SK-N-SH (cell line): ENCODE data around the gene UBE3C. TPM values are rescaled to one million over a fixed set of nuclear protein-coding genes. Genes with fewer than 3 reads are reported as not detected.

ENCODE experiments used
- CTCF ChIA-PET: fragments of 300-600, 350-600 bp; formaldehyde crosslinking; extraction: SDS; loops from one replicate; lab custom pipeline; 2021; lab: Yijun Ruan, JAX
- POLR2A ChIA-PET: fragments of 350-600 bp; sonication (Branson Sonifier 250); formaldehyde crosslinking; extraction: SDS; loops from one replicate; lab custom pipeline; 2020; ENCODE audit warnings: antibody characterized with exemption, inconsistent platforms; lab: Yijun Ruan, JAX
- DNase-seq: peaks from one replicate; pipeline ENCODE4 v3.0.0; 2012
- H2AFZ ChIP-seq: fragments of 200-600 bp; sonication (generic); 2 replicates; pipeline ENCODE4 v1.8.1; 2016; ENCODE audit warnings: antibody characterized with exemption, mild to moderate bottlenecking, low read depth
- H3F3A ChIP-seq: fragments of 200-600 bp; sonication (generic); replicated peaks from 2 replicates; pipeline ENCODE3; 2016; ENCODE audit warnings: antibody characterized with exemption, mild to moderate bottlenecking; ENCODE audit not compliant: insufficient read depth
- H3K27ac ChIP-seq, 2 experiments: fragments of 200-500 bp in 1 of 2; fragments of 200-600 bp in 1 of 2; sonication (Bioruptor generic) in 1 of 2; sonication (generic), shearing (Covaris generic) in 1 of 2; 2 replicates each; pipeline versions ENCODE4 v1.5.1 to v1.6.1; 2014 to 2016; ENCODE audit warnings: low read depth in 2 of 2, inconsistent platforms in 1 of 2, low read length in 1 of 2, mild to moderate bottlenecking in 1 of 2, mixed read lengths in 1 of 2
- H3K27me3 ChIP-seq: fragments of 200-600 bp; sonication (generic), shearing (Covaris generic); 2 replicates; pipeline ENCODE4 v1.6.1; 2016; ENCODE audit warnings: mixed run types; ENCODE audit not compliant: insufficient read depth
- H3K36me3 ChIP-seq, 2 experiments: fragments of 200-500 bp in 1 of 2; fragments of 200-600 bp in 1 of 2; sonication (Bioruptor generic) in 1 of 2; sonication (generic) in 1 of 2; replicated peaks in 1 of 2; 2 replicates each; pipeline versions ENCODE3 to v1.5.1; 2014 to 2016; ENCODE audit warnings: low read length in 1 of 2, mild to moderate bottlenecking in 1 of 2; ENCODE audit not compliant: insufficient read depth in 2 of 2, control insufficient read depth in 1 of 2
- H3K4me1 ChIP-seq, 2 experiments: fragments of 200-500 bp in 1 of 2; fragments of 200-600 bp in 1 of 2; sonication (Bioruptor generic) in 1 of 2; sonication (generic), shearing (Covaris generic) in 1 of 2; 2 replicates each; pipeline versions ENCODE4 v1.5.1 to v1.6.1; 2014 to 2016; ENCODE audit warnings: low read depth in 1 of 2, low read length in 1 of 2, mixed run types in 1 of 2; ENCODE audit not compliant: insufficient read depth in 2 of 2, control insufficient read depth in 1 of 2
- H3K4me2 ChIP-seq: fragments of 200-600 bp; sonication (generic), shearing (Covaris generic); 2 replicates; pipeline ENCODE4 v1.6.1; 2017; ENCODE audit warnings: mixed run types
- H3K4me3 ChIP-seq, 2 experiments: fragments of 200-500 bp in 1 of 2; fragments of 200-600 bp in 1 of 2; sonication (Bioruptor generic) in 1 of 2; sonication (generic), shearing (Covaris generic) in 1 of 2; 2 replicates each; pipeline versions ENCODE4 v1.5.1 to v1.8.1; 2014 to 2016; ENCODE audit warnings: low read depth in 2 of 2, inconsistent platforms in 1 of 2, low read length in 1 of 2, mild to moderate bottlenecking in 1 of 2, mixed read lengths in 1 of 2, moderate library complexity in 1 of 2
- H3K79me2 ChIP-seq: fragments of 200-600 bp; sonication (generic); 2 replicates; pipeline ENCODE4 v1.8.1; 2017; ENCODE audit warnings: mild to moderate bottlenecking; ENCODE audit not compliant: insufficient read depth
- H3K9ac ChIP-seq: fragments of 200-600 bp; sonication (generic); 2 replicates; pipeline ENCODE4 v1.6.1; 2017; ENCODE audit warnings: mixed run types
- H3K9me2 ChIP-seq: fragments of 200-600 bp; sonication (generic); 2 replicates; pipeline ENCODE4 v1.6.1; 2017; ENCODE audit warnings: mixed run types
- H3K9me3 ChIP-seq: fragments of 200-600 bp; sonication (generic); 2 replicates; pipeline ENCODE4 v1.6.1; 2017; ENCODE audit warnings: mixed run types, mild to moderate bottlenecking, moderate library complexity
- H4K20me1 ChIP-seq: fragments of 200-600 bp; sonication (generic); 2 replicates; pipeline ENCODE4 v1.6.1; 2017; ENCODE audit warnings: mild to moderate bottlenecking, mixed run types; ENCODE audit not compliant: insufficient read depth
- ELF1 ChIP-seq: IDR thresholded peaks from 2 replicates; pipeline ENCODE4 v1.4.0; 2012
- EP300 ChIP-seq, 2 experiments: IDR thresholded peaks; 2 replicates each; pipeline versions ENCODE4 v1.4.0 to v1.6.1; 2012; ENCODE audit warnings: borderline replicate concordance in 1 of 2, low read depth in 1 of 2, low read length in 1 of 2
- FOSL2 ChIP-seq: IDR thresholded peaks from 2 replicates; pipeline ENCODE4 v1.4.0; 2012; ENCODE audit warnings: low read depth, mild to moderate bottlenecking, moderate library complexity, borderline replicate concordance
- FOXJ3 ChIP-seq: sonication (generic); formaldehyde crosslinking; IDR thresholded peaks from 2 replicates; pipeline ENCODE4 v1.5.1; 2020; ENCODE audit warnings: mild to moderate bottlenecking, missing genetic modification reagents
- FOXM1 ChIP-seq: IDR thresholded peaks from 2 replicates; pipeline ENCODE4 v1.4.0; 2012; ENCODE audit warnings: low read depth, mild to moderate bottlenecking
- GATA2 ChIP-seq: sonication (generic); formaldehyde crosslinking; IDR thresholded peaks from 2 replicates; pipeline ENCODE4 v1.5.0; 2020; ENCODE audit warnings: mild to moderate bottlenecking, missing genetic modification reagents
- JUND ChIP-seq: IDR thresholded peaks from 2 replicates; pipeline ENCODE4 v1.4.0; 2012
- MEF2A ChIP-seq: IDR thresholded peaks from 2 replicates; pipeline ENCODE4 v1.4.0; 2012; ENCODE audit warnings: low read depth, borderline replicate concordance
- MXI1 ChIP-seq: IDR thresholded peaks from 2 replicates; pipeline ENCODE4 v1.6.1; 2012; ENCODE audit warnings: mild to moderate bottlenecking, low read depth, low read length, improper control_type of control experiment
- NFIC ChIP-seq: IDR thresholded peaks from 2 replicates; pipeline ENCODE4 v1.4.0; 2012; ENCODE audit warnings: borderline replicate concordance
- SIN3A ChIP-seq: IDR thresholded peaks from 2 replicates; pipeline ENCODE4 v1.6.1; 2012; ENCODE audit warnings: low read depth, mild to moderate bottlenecking, low read length, moderate library complexity, borderline replicate concordance
- SMC3 ChIP-seq: IDR thresholded peaks from 2 replicates; pipeline ENCODE4 v1.6.1; 2012; ENCODE audit warnings: low read depth, low read length, improper control_type of control experiment
- TCF12 ChIP-seq: IDR thresholded peaks from 2 replicates; pipeline ENCODE4 v1.4.0; 2012
- WGBS: methylation state at CpG from one replicate; pipeline ENCODE4 v1.1.6; 2017; ENCODE audit warnings: low lambda C conversion rate; 5-methylcytosine and 5-hydroxymethylcytosine counted together
- polyA plus RNA-seq, 3 experiments: library from polyadenylated mRNA; depleted of rRNA; stranded (reverse); fragments of >200 nt; gene quantifications; 2 replicates each; pipeline ENCODE4 v1.2.3, GENCODE V29; 2012
- TF ChIP-seq, protein P1 (sequence below): fragments of 150-350 bp; IDR thresholded peaks from 2 replicates; pipeline ENCODE4 v1.6.1; 2017; ENCODE audit warnings: antibody characterized with exemption, low read length, low read depth, borderline replicate concordance
- TF ChIP-seq, protein P2 (sequence below): fragments of 150-350 bp; IDR thresholded peaks from 2 replicates; pipeline ENCODE4 v1.6.1; 2016; ENCODE audit warnings: mild to moderate bottlenecking, low read depth, low read length
- TF ChIP-seq, protein P3 (sequence below): fragments of 200-600 bp; sonication (generic); IDR thresholded peaks from 2 replicates; pipeline ENCODE4 v1.6.1; 2017; ENCODE audit warnings: antibody characterized with exemption, mild to moderate bottlenecking, moderate library complexity
- TF ChIP-seq, protein P4 (sequence below): IDR thresholded peaks from 2 replicates; pipeline ENCODE4 v1.4.0; 2012; ENCODE audit warnings: low read depth, borderline replicate concordance
- TF ChIP-seq, protein P5 (sequence below): IDR thresholded peaks from 2 replicates; pipeline ENCODE4 v1.6.1; 2012; ENCODE audit warnings: mild to moderate bottlenecking, low read depth, low read length, moderate library complexity

The UBE3C gene
- polyA plus RNA-seq, 1 of the 3 experiments (the other 2 are of a cell fraction): 48.4 TPM

DNA sequence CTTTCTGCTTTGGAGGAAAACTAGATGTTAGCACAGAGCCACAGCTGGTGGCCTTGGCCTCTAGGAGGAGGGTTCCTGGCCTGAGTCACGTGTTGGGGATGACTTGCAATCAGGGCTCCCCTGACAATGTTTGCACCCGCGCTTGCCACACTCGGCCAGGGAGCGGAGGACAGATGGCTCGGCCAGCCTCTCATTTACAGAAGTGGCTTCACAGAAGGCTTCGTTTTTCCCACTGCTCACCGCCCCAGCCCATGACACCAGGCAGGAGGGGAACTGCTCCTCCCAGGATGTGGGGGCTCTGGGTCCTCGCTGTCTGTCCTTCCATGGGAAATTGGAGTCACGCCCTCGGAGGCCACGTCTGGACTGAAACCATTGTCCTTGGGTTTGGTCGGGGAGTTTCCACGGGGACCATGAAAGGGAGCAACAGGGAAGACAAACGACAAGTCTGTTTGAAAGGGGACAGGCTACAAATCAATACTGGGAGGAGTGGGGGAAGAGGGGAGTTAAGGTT, 49.6 kb upstream of the UBE3C start:
- H2AFZ ChIP-seq: no peak overlapping the region
- no peaks in the 10 kb centered on the region for H3K4me1 ChIP-seq
- ChIA-PET POLR2A (no interaction called here), CTCF (no interaction called here)
- H3F3A ChIP-seq: no peaks in the 10 kb centered on the region
- H3K27me3 ChIP-seq: peaks cover 53% of the 10 kb centered on the region
- H4K20me1 ChIP-seq: no peaks in the 10 kb centered on the region
- no peaks in the 10 kb centered on the region for H3K36me3 ChIP-seq
- H3K9ac ChIP-seq: no peak overlapping the region
- H3K9me2 ChIP-seq: no peaks in the 10 kb centered on the region
- H3K4me2 ChIP-seq: no peak overlapping the region
- 31% methylated on average over 15 of the region's 15 CpGs for WGBS
- H3K79me2 ChIP-seq: no peaks in the 10 kb centered on the region
- no peak for DNase-seq
- no peaks in the 10 kb centered on the region for H3K9me3 ChIP-seq
- H3K4me3 ChIP-seq: no peak overlapping the region
- TF ChIP-seq FOXJ3: no peak
- TF ChIP-seq FOXM1: no peak
- TF ChIP-seq JUND: no peak
- no peak for TF ChIP-seq SIN3A
- no peak for TF ChIP-seq NFIC
- no peak for TF ChIP-seq EP300 (IDR thresholded peaks at IDR 0.05; ENCODE audit: borderline replicate concordance in 1 of 2, low read depth in 1 of 2, low read length in 1 of 2)
- TF ChIP-seq FOSL2: no peak
- no peak for TF ChIP-seq MXI1
- TF ChIP-seq, protein P1, sequence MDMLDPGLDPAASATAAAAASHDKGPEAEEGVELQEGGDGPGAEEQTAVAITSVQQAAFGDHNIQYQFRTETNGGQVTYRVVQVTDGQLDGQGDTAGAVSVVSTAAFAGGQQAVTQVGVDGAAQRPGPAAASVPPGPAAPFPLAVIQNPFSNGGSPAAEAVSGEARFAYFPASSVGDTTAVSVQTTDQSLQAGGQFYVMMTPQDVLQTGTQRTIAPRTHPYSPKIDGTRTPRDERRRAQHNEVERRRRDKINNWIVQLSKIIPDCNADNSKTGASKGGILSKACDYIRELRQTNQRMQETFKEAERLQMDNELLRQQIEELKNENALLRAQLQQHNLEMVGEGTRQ: no peak
- TF ChIP-seq GATA2: no peak
- no peak for TF ChIP-seq TCF12
- no peak for TF ChIP-seq MEF2A
- TF ChIP-seq, protein P2, sequence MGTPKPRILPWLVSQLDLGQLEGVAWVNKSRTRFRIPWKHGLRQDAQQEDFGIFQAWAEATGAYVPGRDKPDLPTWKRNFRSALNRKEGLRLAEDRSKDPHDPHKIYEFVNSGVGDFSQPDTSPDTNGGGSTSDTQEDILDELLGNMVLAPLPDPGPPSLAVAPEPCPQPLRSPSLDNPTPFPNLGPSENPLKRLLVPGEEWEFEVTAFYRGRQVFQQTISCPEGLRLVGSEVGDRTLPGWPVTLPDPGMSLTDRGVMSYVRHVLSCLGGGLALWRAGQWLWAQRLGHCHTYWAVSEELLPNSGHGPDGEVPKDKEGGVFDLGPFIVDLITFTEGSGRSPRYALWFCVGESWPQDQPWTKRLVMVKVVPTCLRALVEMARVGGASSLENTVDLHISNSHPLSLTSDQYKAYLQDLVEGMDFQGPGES: no peak
- TF ChIP-seq, protein P3, sequence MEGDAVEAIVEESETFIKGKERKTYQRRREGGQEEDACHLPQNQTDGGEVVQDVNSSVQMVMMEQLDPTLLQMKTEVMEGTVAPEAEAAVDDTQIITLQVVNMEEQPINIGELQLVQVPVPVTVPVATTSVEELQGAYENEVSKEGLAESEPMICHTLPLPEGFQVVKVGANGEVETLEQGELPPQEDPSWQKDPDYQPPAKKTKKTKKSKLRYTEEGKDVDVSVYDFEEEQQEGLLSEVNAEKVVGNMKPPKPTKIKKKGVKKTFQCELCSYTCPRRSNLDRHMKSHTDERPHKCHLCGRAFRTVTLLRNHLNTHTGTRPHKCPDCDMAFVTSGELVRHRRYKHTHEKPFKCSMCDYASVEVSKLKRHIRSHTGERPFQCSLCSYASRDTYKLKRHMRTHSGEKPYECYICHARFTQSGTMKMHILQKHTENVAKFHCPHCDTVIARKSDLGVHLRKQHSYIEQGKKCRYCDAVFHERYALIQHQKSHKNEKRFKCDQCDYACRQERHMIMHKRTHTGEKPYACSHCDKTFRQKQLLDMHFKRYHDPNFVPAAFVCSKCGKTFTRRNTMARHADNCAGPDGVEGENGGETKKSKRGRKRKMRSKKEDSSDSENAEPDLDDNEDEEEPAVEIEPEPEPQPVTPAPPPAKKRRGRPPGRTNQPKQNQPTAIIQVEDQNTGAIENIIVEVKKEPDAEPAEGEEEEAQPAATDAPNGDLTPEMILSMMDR: no peak
- TF ChIP-seq, protein P4, sequence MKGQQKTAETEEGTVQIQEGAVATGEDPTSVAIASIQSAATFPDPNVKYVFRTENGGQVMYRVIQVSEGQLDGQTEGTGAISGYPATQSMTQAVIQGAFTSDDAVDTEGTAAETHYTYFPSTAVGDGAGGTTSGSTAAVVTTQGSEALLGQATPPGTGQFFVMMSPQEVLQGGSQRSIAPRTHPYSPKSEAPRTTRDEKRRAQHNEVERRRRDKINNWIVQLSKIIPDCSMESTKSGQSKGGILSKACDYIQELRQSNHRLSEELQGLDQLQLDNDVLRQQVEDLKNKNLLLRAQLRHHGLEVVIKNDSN: no peak
- TF ChIP-seq, protein P5, sequence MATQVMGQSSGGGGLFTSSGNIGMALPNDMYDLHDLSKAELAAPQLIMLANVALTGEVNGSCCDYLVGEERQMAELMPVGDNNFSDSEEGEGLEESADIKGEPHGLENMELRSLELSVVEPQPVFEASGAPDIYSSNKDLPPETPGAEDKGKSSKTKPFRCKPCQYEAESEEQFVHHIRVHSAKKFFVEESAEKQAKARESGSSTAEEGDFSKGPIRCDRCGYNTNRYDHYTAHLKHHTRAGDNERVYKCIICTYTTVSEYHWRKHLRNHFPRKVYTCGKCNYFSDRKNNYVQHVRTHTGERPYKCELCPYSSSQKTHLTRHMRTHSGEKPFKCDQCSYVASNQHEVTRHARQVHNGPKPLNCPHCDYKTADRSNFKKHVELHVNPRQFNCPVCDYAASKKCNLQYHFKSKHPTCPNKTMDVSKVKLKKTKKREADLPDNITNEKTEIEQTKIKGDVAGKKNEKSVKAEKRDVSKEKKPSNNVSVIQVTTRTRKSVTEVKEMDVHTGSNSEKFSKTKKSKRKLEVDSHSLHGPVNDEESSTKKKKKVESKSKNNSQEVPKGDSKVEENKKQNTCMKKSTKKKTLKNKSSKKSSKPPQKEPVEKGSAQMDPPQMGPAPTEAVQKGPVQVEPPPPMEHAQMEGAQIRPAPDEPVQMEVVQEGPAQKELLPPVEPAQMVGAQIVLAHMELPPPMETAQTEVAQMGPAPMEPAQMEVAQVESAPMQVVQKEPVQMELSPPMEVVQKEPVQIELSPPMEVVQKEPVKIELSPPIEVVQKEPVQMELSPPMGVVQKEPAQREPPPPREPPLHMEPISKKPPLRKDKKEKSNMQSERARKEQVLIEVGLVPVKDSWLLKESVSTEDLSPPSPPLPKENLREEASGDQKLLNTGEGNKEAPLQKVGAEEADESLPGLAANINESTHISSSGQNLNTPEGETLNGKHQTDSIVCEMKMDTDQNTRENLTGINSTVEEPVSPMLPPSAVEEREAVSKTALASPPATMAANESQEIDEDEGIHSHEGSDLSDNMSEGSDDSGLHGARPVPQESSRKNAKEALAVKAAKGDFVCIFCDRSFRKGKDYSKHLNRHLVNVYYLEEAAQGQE: no peak
- no peak for TF ChIP-seq SMC3
- no peak for TF ChIP-seq ELF1
- TF ChIP-seq, all 33 proteins: peak for 0
- no peak overlapping the region for H3K27ac ChIP-seq
